GM04504 (cell line): ENCODE measurements around the gene CLMP.

Experiments
- DNase-seq: peaks from one replicate; pipeline ENCODE4 v3.0.0-alpha.2; 2012; ENCODE audit warnings: low read depth

CLMP gene, protein sequence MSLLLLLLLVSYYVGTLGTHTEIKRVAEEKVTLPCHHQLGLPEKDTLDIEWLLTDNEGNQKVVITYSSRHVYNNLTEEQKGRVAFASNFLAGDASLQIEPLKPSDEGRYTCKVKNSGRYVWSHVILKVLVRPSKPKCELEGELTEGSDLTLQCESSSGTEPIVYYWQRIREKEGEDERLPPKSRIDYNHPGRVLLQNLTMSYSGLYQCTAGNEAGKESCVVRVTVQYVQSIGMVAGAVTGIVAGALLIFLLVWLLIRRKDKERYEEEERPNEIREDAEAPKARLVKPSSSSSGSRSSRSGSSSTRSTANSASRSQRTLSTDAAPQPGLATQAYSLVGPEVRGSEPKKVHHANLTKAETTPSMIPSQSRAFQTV

DNA sequence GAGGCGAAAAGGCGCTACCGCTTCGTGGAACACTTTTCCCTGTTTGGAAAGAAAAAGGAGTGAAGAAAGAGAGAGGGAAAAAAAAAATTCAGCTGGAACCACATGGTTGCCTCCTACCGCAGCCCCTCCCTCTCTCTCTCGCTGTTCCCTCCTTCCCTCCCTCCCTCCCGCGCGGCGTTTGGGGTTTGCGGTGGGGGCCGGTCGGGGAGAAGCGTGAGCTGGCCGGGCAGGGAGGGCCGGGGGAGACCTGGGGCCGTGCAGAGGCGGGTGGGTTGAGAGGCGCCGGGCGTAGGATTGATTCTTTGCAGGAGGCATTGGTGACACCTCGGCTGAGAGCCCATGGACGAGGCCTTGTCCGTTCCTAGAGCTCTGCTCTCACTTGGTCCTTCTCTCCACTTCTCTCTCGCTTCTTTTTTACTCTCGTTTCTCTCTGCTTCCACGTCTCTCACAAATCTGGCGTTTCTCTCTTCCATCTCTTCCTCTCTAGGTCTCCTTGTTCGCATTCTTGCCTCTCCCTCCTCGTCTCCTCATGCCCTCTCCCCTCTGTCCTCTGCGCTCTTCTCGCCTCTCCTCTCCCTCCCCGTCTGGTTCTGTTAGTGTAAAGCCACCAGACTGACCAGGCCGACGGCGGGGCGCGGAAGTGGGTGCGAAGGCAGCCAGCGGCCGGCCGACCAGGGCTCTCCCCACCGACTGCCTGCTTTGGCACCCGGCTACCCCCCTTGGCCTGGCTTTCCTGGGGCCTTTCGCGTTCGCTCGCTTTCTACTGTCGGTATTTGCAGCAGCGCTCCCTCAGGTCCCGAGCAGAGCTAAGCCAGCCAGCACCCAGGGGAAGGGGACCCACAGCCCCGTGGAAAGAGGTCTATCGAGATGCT lies at the start of gene CLMP:
CLMP (minus strand) TSS at position 61 of the 872 bp plus-strand sequence. CDS start 308 bp downstream, outside the sequence.
- no peak for DNase-seq

DNA sequence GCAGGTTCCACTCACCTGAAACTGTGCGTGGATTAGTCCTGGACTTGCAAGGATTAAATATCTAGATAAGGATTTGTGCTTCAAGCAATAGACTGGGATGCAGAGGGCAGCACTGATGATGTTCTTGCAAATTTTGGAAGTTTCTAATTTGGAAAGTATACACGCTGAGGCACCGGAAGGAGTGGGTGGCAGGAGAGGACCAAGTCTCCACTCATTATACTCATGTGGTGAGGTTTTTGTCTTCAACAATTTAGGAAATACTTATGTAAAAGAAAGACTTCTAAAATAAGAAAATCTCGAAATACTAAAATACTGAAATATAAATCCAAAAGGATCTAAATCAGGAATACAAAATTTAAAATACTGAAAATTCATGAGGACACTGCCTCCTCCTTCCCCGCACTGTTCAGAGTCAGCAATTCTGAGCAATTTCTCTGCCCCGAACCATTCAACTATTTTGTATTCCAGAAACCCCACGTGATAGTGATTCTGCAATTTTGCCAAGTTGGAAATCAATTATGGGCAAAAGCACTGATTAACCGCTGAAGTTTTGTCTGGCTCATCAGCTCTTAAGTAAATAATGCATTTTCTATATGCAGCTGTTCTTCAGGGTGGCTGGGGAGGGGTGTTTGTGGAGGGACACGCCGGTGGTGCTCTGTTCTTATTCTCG lies 47.0 kb upstream of the CLMP start:
- no peak for DNase-seq

DNA sequence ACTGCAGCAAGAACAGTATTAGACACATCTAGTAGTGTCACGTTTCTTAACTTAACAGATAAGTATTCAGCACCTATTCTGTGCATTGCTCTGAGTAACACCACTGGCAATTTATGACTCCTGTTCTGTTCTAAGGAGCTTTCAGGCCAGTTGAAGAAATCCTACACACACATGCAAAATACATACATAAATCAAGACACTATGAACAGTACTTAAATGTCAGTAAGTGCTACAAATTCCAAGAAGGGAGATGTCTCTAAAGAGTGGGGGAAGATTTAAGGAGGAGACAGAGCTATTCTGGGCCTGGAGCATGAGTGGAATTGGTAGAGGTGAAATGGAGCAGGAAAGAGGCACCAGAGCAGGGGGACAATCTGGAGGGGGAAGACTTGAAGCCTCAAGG lies 46.2 kb upstream of the CLMP start:
- DNase-seq, result no peak

DNA sequence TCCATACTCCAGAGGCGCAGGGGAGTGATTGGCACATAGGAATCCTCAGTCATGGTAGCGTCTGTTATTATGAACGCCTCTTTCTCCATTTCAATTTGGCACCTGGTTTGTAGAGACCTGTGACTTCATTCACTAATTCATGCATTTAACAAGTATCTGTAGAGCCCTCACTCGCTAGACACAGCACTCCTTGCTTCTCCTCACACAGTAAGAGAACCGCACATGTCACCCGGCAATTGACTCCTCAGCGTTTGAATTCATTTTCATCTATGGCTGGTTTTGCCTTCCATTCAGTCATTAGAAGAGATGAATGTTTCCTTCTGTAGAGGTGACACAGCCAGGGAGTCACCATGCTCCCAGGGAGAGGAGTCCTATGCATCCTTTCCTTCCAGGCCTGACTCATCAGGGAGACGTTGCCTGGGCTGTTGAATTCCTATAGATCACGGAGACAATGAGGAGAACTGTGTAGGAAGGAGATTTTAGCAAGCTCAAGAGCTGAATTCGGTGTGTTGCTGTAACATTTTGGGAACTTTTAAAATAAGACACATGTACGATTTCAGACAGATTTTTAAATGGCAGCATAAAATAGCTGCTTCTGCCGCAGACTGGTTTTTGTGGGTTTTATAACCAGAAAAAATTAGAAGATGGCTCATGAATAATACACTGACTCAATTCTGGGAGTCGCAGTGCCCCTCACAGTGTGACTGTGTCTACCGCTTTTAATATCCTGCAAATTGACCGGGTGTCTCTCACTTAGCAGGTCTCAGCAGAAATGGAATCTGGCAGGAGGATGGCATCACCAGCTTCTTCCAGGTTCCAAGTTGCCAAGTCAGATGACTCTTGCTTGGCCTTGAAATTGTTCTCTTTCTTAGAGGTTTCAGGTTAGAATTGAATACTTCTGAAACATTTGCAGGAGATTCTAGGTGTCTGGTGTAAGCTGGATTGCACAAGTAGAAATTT lies 44.4 kb upstream of the CLMP start:
- no peak for DNase-seq

DNA sequence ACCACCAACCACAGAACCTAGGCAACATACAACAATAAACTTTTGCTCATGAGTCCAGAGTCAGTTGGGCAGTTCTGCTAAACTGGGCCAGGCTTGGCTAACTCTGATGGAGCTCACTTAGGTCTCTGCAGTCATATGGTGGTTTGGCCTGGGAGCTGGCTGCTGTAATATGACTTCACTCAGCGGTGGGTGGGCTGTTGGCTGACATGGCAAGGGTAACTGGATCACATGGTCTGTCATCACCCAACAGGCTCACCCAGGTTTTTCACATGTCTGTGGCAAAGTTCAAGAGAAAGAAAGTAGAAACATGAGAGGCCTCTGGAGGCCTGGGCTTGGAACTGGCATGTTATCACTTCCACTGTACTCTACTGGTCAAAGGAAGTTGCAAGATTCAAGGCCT lies 43.2 kb upstream of the CLMP start:
- DNase-seq, result no peak

DNA sequence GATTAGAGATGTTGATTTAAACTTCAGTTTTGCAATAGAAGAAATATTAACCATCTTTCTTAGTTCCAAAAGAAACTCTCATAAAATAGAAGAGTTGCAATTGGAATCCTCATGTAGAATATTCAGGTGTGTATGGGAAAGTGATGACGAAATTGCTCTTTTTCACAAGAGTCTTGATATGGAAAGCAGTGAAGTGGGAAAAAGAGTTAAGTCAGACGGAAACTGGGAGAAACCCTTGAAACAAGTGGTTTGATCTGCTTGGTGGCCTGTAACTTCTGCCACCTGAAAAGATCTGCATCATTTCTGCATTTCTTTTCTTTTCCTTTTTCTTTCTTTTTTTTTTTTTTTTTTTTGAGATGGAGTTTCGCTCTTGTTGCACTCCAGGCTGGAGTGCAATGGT lies 41.8 kb upstream of the CLMP start:
- no peak for DNase-seq

DNA sequence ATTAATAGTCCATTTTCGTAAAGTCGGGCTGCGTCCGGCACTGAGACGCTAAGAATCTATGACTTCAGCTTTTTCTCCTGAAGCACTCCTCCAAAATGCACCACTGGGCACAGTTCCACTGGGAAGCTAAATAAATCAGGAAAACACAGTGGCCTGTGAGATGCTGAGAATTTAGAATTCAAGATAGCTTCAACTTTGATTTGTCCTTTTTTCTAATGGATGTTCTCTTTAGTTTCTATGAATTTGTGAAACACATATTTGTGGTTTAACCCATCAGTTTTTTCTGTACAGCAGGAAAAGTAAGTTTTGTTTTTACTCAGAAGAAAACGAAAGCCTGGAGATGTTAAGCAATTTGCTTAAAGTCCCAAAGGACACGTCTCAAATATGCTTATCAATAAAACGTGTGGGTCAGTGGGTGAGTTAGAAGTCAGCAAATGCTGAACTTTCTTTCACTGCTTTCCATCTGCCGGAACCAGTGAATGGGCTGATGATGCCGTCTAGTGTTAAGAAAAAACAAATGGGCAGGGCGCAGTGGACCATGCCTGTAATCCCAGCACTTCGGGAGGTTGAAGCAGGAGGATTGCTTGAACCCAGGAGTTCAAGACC lies 40.7 kb upstream of the CLMP start:
- no peak for DNase-seq

DNA sequence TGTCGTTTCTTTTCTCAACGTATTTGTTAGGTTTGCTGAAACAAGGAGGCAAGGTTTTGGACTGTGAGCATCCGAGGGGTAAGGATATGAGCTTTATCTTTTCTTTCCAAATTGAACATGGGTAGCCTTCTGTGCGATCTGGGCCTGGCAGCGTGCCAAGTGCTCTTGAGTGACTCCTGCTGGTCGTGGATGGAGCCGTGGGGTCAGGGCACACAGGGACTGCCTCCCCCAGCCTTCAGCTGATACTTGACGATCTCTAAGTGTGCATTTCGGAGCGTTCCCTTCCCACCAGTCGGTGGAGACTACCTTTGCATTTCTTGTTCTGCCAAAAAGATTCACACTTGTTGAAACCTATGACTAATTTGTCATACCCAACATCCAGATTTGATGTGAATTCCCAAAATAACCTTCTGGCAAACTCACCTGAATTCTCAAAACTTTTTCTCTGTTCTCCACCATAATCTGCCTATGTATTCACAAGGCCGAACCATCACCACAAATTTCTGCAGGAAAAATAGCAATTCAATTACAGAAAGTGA lies 40.1 kb upstream of the CLMP start:
- DNase-seq, result no peak

DNA sequence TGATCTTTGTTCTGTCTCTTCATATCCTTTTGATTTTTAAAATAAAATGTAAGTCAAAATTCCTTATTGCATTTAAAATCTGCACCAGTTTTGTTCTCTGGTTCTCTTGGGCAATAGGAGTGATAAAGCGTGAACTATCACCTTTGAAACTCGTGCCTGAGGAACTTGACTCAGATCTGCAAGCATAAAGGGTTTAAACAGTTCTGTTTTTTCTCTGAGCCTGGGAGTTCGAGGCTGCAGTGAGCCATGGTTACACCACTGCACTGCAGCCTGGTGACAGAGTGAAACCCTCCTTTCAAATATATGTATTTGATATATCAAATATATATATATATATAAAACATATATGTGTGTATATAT lies 38.9 kb upstream of the CLMP start:
- no peak for DNase-seq

DNA sequence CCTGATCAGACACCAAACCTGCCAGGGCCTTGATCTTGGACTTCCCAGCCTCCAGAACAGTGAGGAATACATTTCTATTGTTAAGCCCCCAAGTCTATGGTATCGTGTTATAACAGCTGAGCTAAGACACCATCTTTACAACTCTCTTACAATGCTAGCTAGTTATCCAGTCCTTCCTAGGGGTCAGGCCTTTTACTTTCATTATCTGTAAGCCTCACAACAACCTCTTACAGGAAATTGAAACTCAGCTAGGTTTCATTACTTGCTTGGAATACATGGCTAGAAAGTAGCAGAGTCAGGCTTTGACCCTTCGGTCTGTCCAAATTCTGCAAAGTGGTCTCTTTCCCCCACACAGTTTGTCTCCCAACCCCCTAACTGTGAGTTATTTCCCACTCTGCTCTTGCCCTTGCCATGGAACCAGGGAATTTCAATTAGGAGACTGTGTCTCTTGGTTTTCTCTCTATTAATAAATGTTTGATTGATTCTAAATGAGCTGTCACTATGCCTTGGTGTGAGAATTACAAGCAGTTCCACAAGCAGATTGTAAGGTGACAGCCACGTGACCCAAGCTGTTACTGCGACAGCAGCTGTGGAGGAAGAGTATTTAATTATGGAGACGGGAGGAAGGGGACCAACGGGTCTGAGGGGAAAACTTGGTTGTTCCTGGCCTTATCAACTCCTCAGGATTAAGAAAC lies 38.4 kb upstream of the CLMP start:
- no peak for DNase-seq

DNA sequence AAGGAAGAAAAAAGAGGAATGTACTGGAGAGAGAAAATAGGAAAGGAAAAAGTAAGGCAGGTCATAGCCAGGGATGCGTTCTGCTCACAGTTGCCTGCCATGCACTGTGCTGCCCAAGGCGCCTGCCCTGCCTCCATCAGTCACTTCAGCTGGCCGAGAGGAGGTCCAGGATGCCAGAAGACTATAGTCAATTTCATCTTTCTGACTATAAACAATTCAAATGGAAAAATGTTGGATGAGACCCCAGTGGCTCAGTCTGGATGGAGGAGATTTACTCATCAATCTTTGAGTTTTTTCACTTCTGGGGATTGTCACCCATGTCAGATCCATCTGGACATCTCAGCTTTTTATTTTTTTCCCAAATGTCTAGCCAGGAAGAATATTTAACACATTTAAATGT lies 36.7 kb upstream of the CLMP start:
- no peak for DNase-seq

DNA sequence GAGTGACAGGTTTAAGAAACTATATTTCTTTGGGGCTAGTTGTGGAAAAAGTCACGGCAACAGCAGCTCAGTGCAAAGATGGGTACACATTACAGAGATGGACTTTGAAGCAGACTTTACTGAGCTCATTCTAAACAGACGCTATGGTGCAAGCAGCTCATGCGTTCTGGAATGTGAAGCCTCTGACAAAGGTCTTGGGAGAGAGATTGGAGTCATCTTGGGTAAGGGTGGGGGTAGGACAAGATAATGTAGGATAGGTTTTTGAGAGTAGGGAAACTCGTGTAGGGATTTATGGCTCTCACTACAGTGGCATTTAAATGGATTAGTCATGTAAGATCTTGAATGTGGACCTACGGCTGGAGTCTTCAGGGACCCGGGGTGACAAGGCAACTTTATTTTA lies 36.2 kb upstream of the CLMP start:
- DNase-seq, result peak; percentile 80

DNA sequence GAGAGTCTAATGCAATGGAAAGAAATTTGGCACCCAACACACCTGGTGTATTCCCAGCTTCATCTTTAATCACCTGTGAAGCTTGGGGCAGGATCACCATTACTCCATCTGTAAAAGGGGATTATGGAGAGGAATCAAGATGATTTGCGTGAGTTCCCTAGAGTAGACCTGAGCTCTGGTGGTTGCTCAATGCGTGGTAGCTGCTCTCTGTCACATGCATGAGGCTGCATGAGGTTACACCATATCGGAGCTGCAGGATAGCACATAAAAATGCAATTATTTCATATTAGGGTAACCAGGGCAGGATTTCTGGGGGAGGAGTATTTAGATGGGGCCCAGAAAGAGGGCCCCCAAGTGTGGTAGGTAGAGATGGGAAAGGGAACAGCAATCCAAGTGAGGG lies 35.3 kb upstream of the CLMP start:
- no peak for DNase-seq

DNA sequence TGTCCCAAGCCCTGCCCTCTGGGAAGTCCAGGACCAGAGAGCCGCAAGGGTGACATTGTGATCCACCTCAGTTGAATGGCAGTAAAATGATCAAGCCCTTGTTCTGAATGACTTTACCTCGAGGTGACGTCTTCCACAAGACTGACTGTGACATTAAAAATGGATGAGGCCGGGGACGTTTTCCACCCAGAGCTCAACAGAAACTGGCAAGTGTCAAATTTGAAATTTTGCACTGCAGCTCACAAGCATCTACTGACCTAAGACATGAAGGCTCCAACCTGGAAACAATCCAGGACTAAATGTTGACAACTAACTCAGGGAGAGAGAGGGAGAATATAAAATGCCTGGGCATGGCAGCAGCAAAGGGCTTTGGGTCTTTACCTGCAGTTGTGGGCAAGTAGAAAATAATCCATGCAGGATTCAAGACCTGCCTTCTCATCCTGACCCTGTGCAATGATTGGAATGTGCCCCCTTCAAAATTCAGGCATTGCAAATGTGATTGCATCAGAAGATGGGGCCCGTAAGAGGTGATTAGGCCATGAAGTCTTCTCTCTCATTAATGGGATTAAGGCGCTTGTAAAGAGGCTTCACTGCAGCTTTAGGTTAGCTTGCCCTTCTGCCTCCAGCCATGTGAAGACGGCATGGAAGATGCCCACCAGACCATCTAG lies 33.6 kb upstream of the CLMP start:
- no peak for DNase-seq

DNA sequence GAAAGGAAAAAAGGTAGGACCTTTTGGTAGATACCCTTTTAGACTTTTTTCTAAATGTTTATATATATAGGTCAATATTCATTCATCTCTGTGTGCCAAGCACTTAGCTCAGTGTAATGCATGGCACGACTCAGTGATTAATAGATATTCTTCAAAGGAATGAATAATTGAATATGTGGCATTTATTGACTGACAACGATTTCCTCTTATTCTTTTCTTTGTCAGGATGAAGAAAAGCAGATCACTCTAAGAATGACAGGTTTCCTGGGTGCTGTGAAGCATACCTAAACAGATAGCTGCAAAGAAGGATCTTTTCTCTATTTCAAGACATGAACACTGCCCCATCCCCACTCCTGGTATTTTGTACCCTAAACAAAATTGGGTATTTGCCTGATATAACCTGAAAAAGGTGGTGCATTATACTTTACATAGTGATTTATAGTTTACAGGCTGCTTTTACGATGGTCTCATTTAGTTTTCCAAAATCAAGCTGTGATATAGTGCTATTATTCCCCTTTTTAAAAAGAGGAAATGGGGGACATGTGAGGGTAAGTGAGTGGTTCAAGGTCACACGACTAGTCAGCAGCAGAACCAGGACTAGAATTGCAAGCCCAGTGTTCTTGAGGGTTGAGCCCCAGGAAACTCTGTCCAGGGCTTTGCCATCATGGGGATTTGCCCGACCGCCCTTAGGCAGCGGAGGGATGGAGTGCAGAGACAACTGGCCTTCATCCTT lies 32.9 kb upstream of the CLMP start:
- no peak for DNase-seq

DNA sequence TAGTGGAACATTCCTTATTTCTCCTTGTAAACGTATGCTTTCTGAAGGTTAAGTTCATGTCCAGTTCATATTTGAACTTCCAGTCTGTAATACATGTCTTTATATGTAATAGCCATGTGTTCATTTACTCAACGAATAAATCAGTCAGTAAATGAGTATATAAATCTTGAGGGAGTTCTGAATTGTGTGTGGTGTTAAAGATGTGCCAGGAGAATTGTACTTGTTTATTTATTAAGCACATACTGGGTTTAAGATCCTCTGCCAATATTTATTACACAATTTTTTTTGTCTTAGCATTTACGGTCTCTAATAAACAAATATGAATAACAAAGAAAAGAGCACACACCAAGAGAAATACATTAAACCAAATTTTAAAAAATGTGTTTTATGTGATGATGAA lies 26.5 kb upstream of the CLMP start:
- no peak for DNase-seq

DNA sequence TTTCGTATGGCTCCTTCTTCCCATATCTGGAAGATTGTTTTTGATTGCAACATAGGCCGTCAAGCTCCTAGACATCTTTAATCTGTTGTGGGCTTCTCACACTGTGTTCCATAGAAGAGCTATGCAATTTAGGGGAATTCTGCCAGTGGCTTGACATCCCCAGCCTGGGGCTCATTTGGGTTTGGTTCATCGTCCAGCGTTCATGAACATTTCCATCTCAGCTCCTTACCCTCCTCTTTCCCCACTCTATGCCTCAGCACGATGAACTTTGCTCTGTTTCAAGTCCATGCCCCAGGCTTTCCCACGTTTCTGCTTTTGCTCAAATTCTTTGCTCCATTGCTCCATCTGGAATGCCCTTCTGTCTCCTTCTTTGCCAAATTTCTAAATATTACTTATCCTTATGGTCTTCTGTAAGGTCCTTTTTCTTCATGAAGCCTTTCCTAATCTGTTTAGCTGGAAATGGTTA lies 26.1 kb upstream of the CLMP start:
- DNase-seq, result no peak

DNA sequence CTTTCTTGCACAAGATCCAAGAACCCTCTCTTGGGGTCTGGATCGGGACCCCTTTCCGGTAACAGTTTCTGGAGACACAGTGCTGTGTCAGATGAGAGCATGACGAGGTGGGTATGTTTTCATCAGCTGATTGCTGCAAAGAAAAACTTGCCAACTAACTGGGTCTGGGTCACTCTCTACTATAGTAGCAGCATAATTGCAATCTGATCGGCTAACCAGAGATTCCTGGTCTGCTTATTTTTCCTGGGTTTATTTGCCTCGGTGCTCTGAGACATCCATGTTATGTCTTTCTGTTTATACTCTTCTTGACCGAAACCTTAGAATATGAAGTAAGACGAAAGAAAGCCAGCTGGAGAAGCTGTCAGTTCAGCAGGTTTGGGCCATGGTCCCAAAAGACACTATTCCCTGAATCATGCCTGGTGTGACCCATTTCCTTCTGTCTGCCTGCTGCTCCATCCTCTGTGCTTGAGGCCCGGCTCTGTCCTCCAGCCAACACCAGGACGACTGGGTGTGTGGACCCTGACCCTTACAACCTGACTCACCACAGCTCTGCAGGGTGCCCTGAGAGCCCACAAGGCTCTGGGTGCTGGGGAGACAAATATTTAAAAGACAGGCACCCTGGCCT lies 24.1 kb upstream of the CLMP start:
- DNase-seq, result no peak

DNA sequence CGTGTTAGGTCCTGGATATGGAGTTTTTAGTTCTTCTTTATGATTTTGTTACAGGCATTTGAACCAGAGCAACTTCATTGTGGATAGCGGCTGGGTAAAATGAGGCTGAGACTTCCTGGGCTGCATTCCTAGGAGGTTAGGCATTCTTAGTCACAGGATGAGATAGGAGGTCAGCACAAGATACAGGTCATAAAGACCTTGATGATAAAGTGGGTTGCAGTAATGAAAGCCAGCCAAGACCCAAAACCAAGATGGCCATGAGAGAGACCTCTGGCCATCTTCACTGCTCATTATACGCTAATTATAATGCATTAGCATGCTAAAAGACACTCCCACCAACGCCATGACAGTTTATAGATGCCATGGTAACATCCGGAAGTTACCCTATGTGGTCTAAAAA lies 23.4 kb upstream of the CLMP start:
- no peak for DNase-seq
